Measurements from ENCODE around the gene CTDSP2. TPM values are rescaled to one million over a fixed set of nuclear protein-coding genes. Genes with fewer than 3 reads are reported as not detected.

Gene CTDSP2
- total and polyA plus RNA-seq, 2 of the 8 experiments (the other 6 are each of a cell fraction or from before 2014, with no cell fraction given): 71.3 to 91.7 TPM

DNA sequence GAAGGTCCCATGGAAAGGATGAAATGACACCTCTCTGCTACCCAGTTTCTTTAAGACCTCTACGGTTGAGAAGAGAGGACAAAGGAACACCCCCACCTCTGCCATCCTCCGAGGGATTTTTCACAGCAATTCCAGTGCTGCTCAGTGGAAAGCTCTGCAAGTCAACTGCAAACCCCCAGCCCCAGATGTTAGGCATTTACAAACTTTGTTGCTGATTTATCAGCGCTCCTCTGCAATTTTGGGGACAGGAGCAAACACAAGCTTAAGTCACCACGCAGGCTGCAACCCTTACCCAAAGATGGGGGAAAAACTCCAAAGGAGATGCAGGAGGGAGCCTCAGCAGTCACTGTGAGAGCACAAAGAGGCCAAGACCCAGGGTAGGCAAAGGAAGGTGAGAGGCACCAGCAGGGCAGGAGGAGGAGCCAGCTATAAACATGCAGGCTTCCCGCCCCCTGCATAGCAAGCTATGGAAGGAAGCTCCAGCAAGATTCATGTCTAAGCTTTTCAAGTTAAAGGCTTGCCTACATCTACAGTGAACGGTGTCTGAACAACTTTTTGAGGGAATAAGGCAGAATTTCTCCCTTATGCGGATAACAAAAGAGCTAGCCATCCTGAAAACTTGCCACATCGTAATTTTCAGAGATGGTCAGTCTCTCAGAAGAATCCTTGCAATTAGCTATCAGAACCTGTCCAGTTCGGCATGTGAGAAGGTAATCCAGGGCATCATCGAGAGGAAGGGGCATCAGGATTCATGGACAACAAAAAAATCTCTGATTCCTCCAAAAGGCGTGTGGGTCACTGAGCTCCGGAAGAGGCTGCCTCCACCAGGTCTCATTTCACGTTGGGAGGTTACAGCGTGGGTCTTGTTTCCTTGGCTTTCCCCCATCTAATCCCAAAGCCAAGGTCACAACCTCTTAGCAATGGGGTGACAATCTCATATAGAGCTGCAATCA lies 3.9 kb downstream of the CTDSP2 start (continued):
- peak in 1 of 2 experiments; percentile 50; a peak in 1 of 3 replicates for TF ChIP-seq POLR2A (IDR thresholded peaks at IDR 0.05; ENCODE audit: control extremely low read depth in 1 of 2, low read depth in 2 of 2, low read length in 2 of 2)
- TF ChIP-seq RBBP5 (IDR thresholded peaks at IDR 0.05; ENCODE audit: borderline replicate concordance, low read depth, low read length): 0 out of 2 replicates have a peak, but pooled peaks have one; percentile 27
- no peak for TF ChIP-seq SP1 (IDR thresholded peaks at IDR 0.05; ENCODE audit: low read depth, low read length)
- TF ChIP-seq, protein P1, sequence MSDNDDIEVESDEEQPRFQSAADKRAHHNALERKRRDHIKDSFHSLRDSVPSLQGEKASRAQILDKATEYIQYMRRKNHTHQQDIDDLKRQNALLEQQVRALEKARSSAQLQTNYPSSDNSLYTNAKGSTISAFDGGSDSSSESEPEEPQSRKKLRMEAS (IDR thresholded peaks at IDR 0.05): 0 out of 2 replicates have a peak, but pooled peaks have one; percentile 11

All from H1 (cell line).